ENCODE results near the gene AHNAK2.

The AHNAK2 gene

GRCh38 chr14:104938436-104938835, 39.7 kb downstream of the AHNAK2 start:
- no peaks in the 10 kb centered on the region for H3K27me3 ChIP-seq
- peaks cover 0 to 31% (median 5%) of the 10 kb centered on the region in 3 donors for H3K36me3 ChIP-seq
- intact Hi-C loops (cut with DNase I; ENCODE audit: low total_unique reads), result no loop called here
- no peak for DNase-seq
- H3K27ac ChIP-seq, result no peak overlapping the region
- H3K4me1 ChIP-seq, result peaks cover 0 to 7% (median 4%) of the 10 kb centered on the region in 4 donors
- no peak for TF ChIP-seq CTCF (IDR thresholded peaks at IDR 0.05)
- H3K4me3 ChIP-seq, result no peak overlapping the region
- H3K9me3 ChIP-seq, result no peaks in the 10 kb centered on the region

GRCh38 chr14:104937694-104938365, 40.3 kb downstream of the AHNAK2 start:
- Histone ChIP-seq H3K4me3 (no peak overlapping the region), H3K36me3 (peaks cover 0 to 25% (median 5%) of the 10 kb centered on the region in 3 donors), H3K9me3 (no peaks in the 10 kb centered on the region), H3K4me1 (peaks cover 0 to 11% (median 6%) of the 10 kb centered on the region in 4 donors), H3K27me3 (no peaks in the 10 kb centered on the region), H3K27ac (no peak overlapping the region)
- no peak for DNase-seq
- intact Hi-C loops (cut with DNase I; ENCODE audit: low total_unique reads), result no loop called here
- no peak for TF ChIP-seq CTCF (IDR thresholded peaks at IDR 0.05)

- no peak for TF ChIP-seq CTCF (IDR thresholded peaks at IDR 0.05)
- Histone ChIP-seq H3K4me1 (peaks cover 0 to 18% (median 12%) of the 10 kb centered on the region in 4 donors), H3K36me3 (peaks cover 0 to 18% (median 5%) of the 10 kb centered on the region in 3 donors), H3K9me3 (no peaks in the 10 kb centered on the region), H3K27ac (no peak overlapping the region), H3K4me3 (no peak overlapping the region), H3K27me3 (no peaks in the 10 kb centered on the region)
- intact Hi-C loops (cut with DNase I; ENCODE audit: low total_unique reads), result no loop called here
- peak in 1 of 2 donors; percentile 7 for DNase-seq
Observed at GRCh38 chr14:104937161-104937560, 41.0 kb downstream of the AHNAK2 start.

GRCh38 chr14:104936361-104937155, 41.6 kb downstream of the AHNAK2 start:
- Histone ChIP-seq H3K4me3 (no peak overlapping the region), H3K27ac (no peak overlapping the region), H3K27me3 (no peaks in the 10 kb centered on the region), H3K36me3 (peaks cover 0 to 13% (median 5%) of the 10 kb centered on the region in 3 donors), H3K4me1 (peaks cover 0 to 21% (median 18%) of the 10 kb centered on the region in 4 donors), H3K9me3 (no peaks in the 10 kb centered on the region)
- peak; percentile 12 to 55 for DNase-seq
- intact Hi-C loops (cut with DNase I; ENCODE audit: low total_unique reads), result no loop called here
- no peak for TF ChIP-seq CTCF (IDR thresholded peaks at IDR 0.05)

GRCh38 chr14:104935955-104936354, 42.2 kb downstream of the AHNAK2 start:
- peaks cover 0 to 7% (median 5%) of the 10 kb centered on the region in 3 donors for H3K36me3 ChIP-seq
- no peak for TF ChIP-seq CTCF (IDR thresholded peaks at IDR 0.05)
- no peaks in the 10 kb centered on the region for H3K9me3 ChIP-seq
- peaks cover 0 to 21% (median 18%) of the 10 kb centered on the region in 4 donors for H3K4me1 ChIP-seq
- no peak overlapping the region for H3K4me3 ChIP-seq
- intact Hi-C loops (cut with DNase I; ENCODE audit: low total_unique reads), result loop anchor here (2.0 kb wide), 1 partner anchor 29 kb away; no protein-coding TSS in a partner anchor
- no peak for DNase-seq
- H3K27ac ChIP-seq, result no peak overlapping the region
- no peaks in the 10 kb centered on the region for H3K27me3 ChIP-seq
